HCT116 (cell line): ENCODE data around the gene TF. TPM values are rescaled to one million over a fixed set of nuclear protein-coding genes. Genes with fewer than 3 reads are reported as not detected.

ENCODE experiments used
- ATAC-seq: fragments of 200-7000 bp; cut with Tn5 transposase; 2 replicates; pipeline ENCODE4 v1.9.1; 2020; ENCODE audit warnings: mild to moderate bottlenecking, moderate library complexity
- BruUV-seq: library from RNA; stranded (reverse); fragments of 400-500 nt; replicated peaks from 2 replicates; lab custom pipeline; 2021; lab: Mats Ljungman, UMichigan
- CTCF ChIA-PET: fragments of 300-600 bp; sonication (Branson Sonifier 250); formaldehyde crosslinking; loops from one replicate; lab custom pipeline; 2021; ENCODE audit warnings: antibody characterized with exemption; lab: Charles Lee
- POLR2A ChIA-PET: fragments of 300-600, 350-600 bp; sonication (Branson Sonifier 250); formaldehyde crosslinking; loops from one replicate; lab custom pipeline; 2021; ENCODE audit warnings: antibody characterized with exemption; lab: Charles Lee
- RAD21 ChIA-PET, 2 experiments: fragments of 300-600 bp; sonication (Branson Sonifier 250); formaldehyde crosslinking; loops; one replicate each; lab custom pipeline; 2023; ENCODE audit warnings: low total read pairs in 2 of 2; ENCODE audit not compliant: uncharacterized antibody in 2 of 2, unreplicated experiment in 2 of 2, low non-redundant PET in 1 of 2; lab: Charles Lee
- DNase-seq: peaks from one replicate; pipeline ENCODE4 v3.0.0-alpha.2; 2010; ENCODE audit warnings: low read depth, low spot score
- H2AFZ ChIP-seq: fragments of 200-600 bp; shearing (Covaris generic), sonication (generic); 2 replicates; pipeline ENCODE4 v1.6.1; 2017; ENCODE audit warnings: low read depth, mixed run types, mixed read lengths, antibody characterized with exemption, low read length; ENCODE audit not compliant: poor library complexity, severe bottlenecking
- H3K27ac ChIP-seq: 2 replicates; pipeline ENCODE4 v1.5.1; 2012; ENCODE audit warnings: low read depth, low read length
- H3K27me3 ChIP-seq: fragments of 200-600 bp; sonication (generic); 2 replicates; pipeline ENCODE4 v1.6.1; 2016; ENCODE audit warnings: mixed run types, low read length, mixed read lengths; ENCODE audit not compliant: insufficient read depth
- H3K36me3 ChIP-seq, 2 experiments: fragments of 200-500 bp in 1 of 2; fragments of 200-600 bp in 1 of 2; sonication (Bioruptor generic) in 1 of 2; sonication (generic) in 1 of 2; 2 replicates each; pipeline versions ENCODE4 v1.5.1 to v1.6.1; 2014 to 2016; ENCODE audit warnings: low read length in 2 of 2, inconsistent platforms in 1 of 2, mixed read lengths in 1 of 2, mixed run types in 1 of 2; ENCODE audit not compliant: insufficient read depth in 2 of 2, control insufficient read depth in 1 of 2
- H3K4me1 ChIP-seq, 2 experiments: fragments of 200-600 bp in 1 of 2; sonication (generic) in 1 of 2; 2 replicates each; pipeline versions ENCODE4 v1.5.1 to v1.6.1; 2012 to 2017; ENCODE audit warnings: low read length in 2 of 2, inconsistent platforms in 1 of 2, mild to moderate bottlenecking in 1 of 2, mixed read lengths in 1 of 2, mixed run types in 1 of 2, moderate library complexity in 1 of 2; ENCODE audit not compliant: insufficient read depth in 2 of 2, control insufficient read depth in 1 of 2
- H3K4me2 ChIP-seq: fragments of 200-600 bp; sonication (generic); 2 replicates; pipeline ENCODE4 v1.6.1; 2017; ENCODE audit warnings: mixed run types, low read length, mixed read lengths
- H3K4me3 ChIP-seq, 2 experiments: fragments of 200-600 bp in 1 of 2; sonication (generic) in 1 of 2; replicated peaks in 1 of 2; 2 replicates each; pipeline ENCODE4 v1.5.1; 2011 to 2016; ENCODE audit warnings: low read length in 2 of 2, control low read depth in 1 of 2, low read depth in 1 of 2, mild to moderate bottlenecking in 1 of 2, mixed read lengths in 1 of 2, mixed run types in 1 of 2
- H3K79me2 ChIP-seq: fragments of 200-600 bp; sonication (generic); 2 replicates; pipeline ENCODE4 v1.6.1; 2017; ENCODE audit warnings: mild to moderate bottlenecking, mixed run types, low read length, moderate library complexity, mixed read lengths; ENCODE audit not compliant: insufficient read depth
- H3K9ac ChIP-seq: fragments of 200-600 bp; sonication (generic); 2 replicates; pipeline ENCODE4 v1.6.1; 2016; ENCODE audit warnings: low read length, mixed read lengths
- H3K9me2 ChIP-seq: fragments of 200-600 bp; sonication (generic), shearing (Covaris generic); 2 replicates; pipeline ENCODE4 v1.6.1; 2017; ENCODE audit warnings: mixed run types, mild to moderate bottlenecking, moderate library complexity; ENCODE audit not compliant: insufficient read depth
- H3K9me3 ChIP-seq, 2 experiments: fragments of 200-500 bp in 1 of 2; fragments of 200-600 bp in 1 of 2; sonication (Bioruptor generic) in 1 of 2; sonication (generic) in 1 of 2; 2 replicates each; pipeline ENCODE4 v1.6.1; 2014 to 2017; ENCODE audit warnings: low read length in 2 of 2, mixed read lengths in 2 of 2, inconsistent platforms in 1 of 2, low read depth in 1 of 2, mild to moderate bottlenecking in 1 of 2, mixed run types in 1 of 2, moderate library complexity in 1 of 2; ENCODE audit not compliant: control insufficient read depth in 1 of 2, insufficient read depth in 1 of 2
- H4K20me1 ChIP-seq: fragments of 200-600 bp; sonication (generic), shearing (Covaris generic); 2 replicates; pipeline ENCODE4 v1.6.1; 2017; ENCODE audit warnings: mixed run types, mild to moderate bottlenecking, moderate library complexity; ENCODE audit not compliant: insufficient read depth
- CEBPB ChIP-seq: IDR thresholded peaks from 2 replicates; pipeline ENCODE4 v1.6.1; 2012; ENCODE audit warnings: low read depth
- EGR1 ChIP-seq: IDR thresholded peaks from 2 replicates; pipeline ENCODE4 v1.6.1; 2012; ENCODE audit warnings: low read depth
- ELF1 ChIP-seq: IDR thresholded peaks from 2 replicates; pipeline ENCODE4 v1.6.1; 2012; ENCODE audit warnings: low read depth, borderline replicate concordance
- EZH2phosphoT487 ChIP-seq: fragments of 200-600 bp; IDR thresholded peaks from 2 replicates; pipeline ENCODE4 v1.6.1; 2018; ENCODE audit warnings: antibody characterized with exemption, borderline replicate concordance
- RAD21 ChIP-seq: IDR thresholded peaks from 2 replicates; pipeline ENCODE4 v1.6.1; 2012; ENCODE audit warnings: low read depth, mild to moderate bottlenecking
- SIN3A ChIP-seq: IDR thresholded peaks from 2 replicates; pipeline ENCODE4 v1.6.1; 2012; ENCODE audit warnings: low read depth
- SP1 ChIP-seq: IDR thresholded peaks from 2 replicates; pipeline ENCODE4 v1.6.1; 2012; ENCODE audit warnings: low read depth
- SRF ChIP-seq: IDR thresholded peaks from 2 replicates; pipeline ENCODE4 v1.6.1; 2012; ENCODE audit warnings: low read depth
- TCF7L2 ChIP-seq: IDR thresholded peaks from 2 replicates; pipeline ENCODE4 v1.7.0; 2011; ENCODE audit warnings: borderline replicate concordance, inconsistent platforms; ENCODE audit not compliant: insufficient read depth, insufficient read length; ENCODE audit errors: extremely low read depth
- YY1 ChIP-seq: IDR thresholded peaks from 2 replicates; pipeline ENCODE4 v1.6.1; 2011; ENCODE audit warnings: low read length, low read depth, moderate library complexity, mild to moderate bottlenecking; ENCODE audit not compliant: insufficient replicate concordance; ENCODE audit errors: extremely low read depth
- ZFX ChIP-seq: fragments of 450-650 bp; IDR thresholded peaks from 2 replicates; pipeline ENCODE4 v1.6.1; 2017
- ZNF274 ChIP-seq: fragments of 200-500 bp; sonication (Bioruptor generic); IDR thresholded peaks from 2 replicates; pipeline ENCODE4 v1.6.1; 2014; ENCODE audit warnings: mild to moderate bottlenecking, low read depth, low read length, inconsistent platforms
- intact Hi-C: fragments of 100-400 bp; cut with micrococcal nuclease; formaldehyde crosslinking; loops from 2 replicates; pipeline ENCODE4 v1.10.0; 2022
- total RNA-seq: library from RNA; stranded (reverse); gene quantifications from one replicate; pipeline ENCODE4 v1.2.1, GENCODE V29; 2021; ENCODE audit not compliant: unreplicated experiment
- TF ChIP-seq, protein P1 (sequence below): IDR thresholded peaks from 2 replicates; pipeline ENCODE4 v1.6.1; 2012
- TF ChIP-seq, protein P2 (sequence below), 3 experiments: fragments of 200-600 bp in 1 of 3; sonication (generic) in 1 of 3; IDR thresholded peaks in 2 of 3; conservative IDR thresholded peaks in 1 of 3; 2 replicates each; pipeline ENCODE4 v1.5.1; 2012 to 2017; ENCODE audit warnings: low read depth in 2 of 3, low read length in 2 of 3, antibody characterized with exemption in 1 of 3, borderline replicate concordance in 1 of 3, control low read depth in 1 of 3, mild to moderate bottlenecking in 1 of 3, mixed read lengths in 1 of 3, mixed run types in 1 of 3, moderate library complexity in 1 of 3; ENCODE audit not compliant: insufficient read depth in 1 of 3
- TF ChIP-seq, protein P3 (sequence below): IDR thresholded peaks from 2 replicates; pipeline ENCODE4 v1.6.1; 2012; ENCODE audit warnings: low read depth
- TF ChIP-seq, protein P4 (sequence below): IDR thresholded peaks from 2 replicates; pipeline ENCODE4 v1.6.1; 2012

The TF gene
- total RNA-seq, 1 experiment from 2014 or later: 10.4 TPM

DNA sequence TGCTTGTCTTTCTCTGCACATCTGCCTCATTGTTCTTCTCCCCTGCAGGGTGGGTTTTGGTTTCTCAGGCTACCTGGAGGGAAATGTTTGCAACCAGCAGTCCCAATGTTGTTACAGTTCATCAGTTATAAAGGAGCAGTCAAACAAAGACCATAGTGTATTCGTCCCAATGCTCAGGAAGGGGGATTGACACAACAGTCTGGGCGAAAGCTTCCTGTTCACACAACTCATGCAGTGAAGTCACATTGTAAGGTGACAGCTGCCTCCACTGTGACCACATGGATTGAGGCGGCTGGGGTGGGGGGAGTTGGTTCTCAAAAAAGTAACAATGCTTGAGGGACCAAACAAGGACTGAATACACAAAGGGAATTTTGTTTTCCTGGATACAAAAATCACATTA, 28.8 kb upstream of the TF start:
- intact Hi-C loops: no loop called here
- DNase-seq: no peak
- Histone ChIP-seq H3K79me2 (no peaks in the 10 kb centered on the region), H3K27me3 (peaks cover 32% of the 10 kb centered on the region), H3K27ac (no peak overlapping the region), H3K9me3 (no peaks in the 10 kb centered on the region; a peak in 1 of 4 replicates), H3K9me2 (no peaks in the 10 kb centered on the region), H4K20me1 (no peaks in the 10 kb centered on the region), H2AFZ (no peak overlapping the region), H3K36me3 (no peaks in the 10 kb centered on the region), H3K4me3 (no peak overlapping the region), H3K9ac (no peak overlapping the region), H3K4me2 (no peak overlapping the region), H3K4me1 (no peaks in the 10 kb centered on the region)
- ChIA-PET POLR2A (no interaction called here), CTCF (no interaction called here), RAD21 (no interaction called here)
- TF ChIP-seq ZNF274 (no peak), ZFX (no peak), ELF1 (no peak), SRF (no peak), RAD21 (no peak), SIN3A (no peak), EGR1 (no peak)
- TF ChIP-seq, protein P1, sequence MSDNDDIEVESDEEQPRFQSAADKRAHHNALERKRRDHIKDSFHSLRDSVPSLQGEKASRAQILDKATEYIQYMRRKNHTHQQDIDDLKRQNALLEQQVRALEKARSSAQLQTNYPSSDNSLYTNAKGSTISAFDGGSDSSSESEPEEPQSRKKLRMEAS: no peak
- ATAC-seq: no peak
- BruUV-seq: no TSS peak

DNA sequence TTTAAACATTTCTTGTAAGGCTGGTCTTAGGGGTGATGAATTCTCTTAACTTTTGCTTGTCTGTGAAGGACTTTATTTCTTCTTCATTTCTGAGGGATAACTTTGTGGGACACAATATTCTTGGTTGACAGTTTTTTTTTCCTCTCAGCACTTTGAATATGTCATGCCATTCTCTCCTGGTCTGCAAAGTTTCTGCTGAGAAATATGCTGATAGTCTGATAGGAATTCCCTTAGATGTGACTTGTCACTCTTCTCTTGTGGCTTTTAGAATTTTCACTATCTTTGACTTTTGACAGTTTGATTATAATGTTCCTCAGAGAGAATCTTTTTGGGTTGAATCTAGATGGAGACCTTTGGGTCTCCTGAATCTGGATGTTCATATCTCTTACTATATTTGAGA, 23.3 kb upstream of the TF start:
- H3K4me3 ChIP-seq: no peak overlapping the region
- H3K27me3 ChIP-seq: 0 out of 2 replicates have a peak, but pooled peaks cover 3% of the 10 kb centered on the region
- RAD21 ChIA-PET: no interaction called here
- no peak overlapping the region for H3K9ac ChIP-seq
- no peaks in the 10 kb centered on the region for H3K4me1 ChIP-seq
- BruUV-seq: no TSS peak
- H3K27ac ChIP-seq: no peak overlapping the region
- H3K9me2 ChIP-seq: no peaks in the 10 kb centered on the region
- intact Hi-C loops: no loop called here
- no peak overlapping the region for H2AFZ ChIP-seq
- POLR2A ChIA-PET: no interaction called here
- H3K79me2 ChIP-seq: no peaks in the 10 kb centered on the region
- CTCF ChIA-PET: no interaction called here
- DNase-seq: no peak
- H3K36me3 ChIP-seq: no peaks in the 10 kb centered on the region
- peaks cover 0 to 4% of the 10 kb centered on the region in 2 experiments; a peak in 1 of 4 replicates for H3K9me3 ChIP-seq
- H3K4me2 ChIP-seq: no peak overlapping the region
- no peaks in the 10 kb centered on the region for H4K20me1 ChIP-seq
- no peak for ATAC-seq
- TF ChIP-seq EZH2phosphoT487 (no peak), YY1 (no peak), ELF1 (no peak), SP1 (no peak), SRF (no peak), TCF7L2 (no peak), RAD21 (no peak), SIN3A (no peak), CEBPB (no peak)
- TF ChIP-seq, protein P2, sequence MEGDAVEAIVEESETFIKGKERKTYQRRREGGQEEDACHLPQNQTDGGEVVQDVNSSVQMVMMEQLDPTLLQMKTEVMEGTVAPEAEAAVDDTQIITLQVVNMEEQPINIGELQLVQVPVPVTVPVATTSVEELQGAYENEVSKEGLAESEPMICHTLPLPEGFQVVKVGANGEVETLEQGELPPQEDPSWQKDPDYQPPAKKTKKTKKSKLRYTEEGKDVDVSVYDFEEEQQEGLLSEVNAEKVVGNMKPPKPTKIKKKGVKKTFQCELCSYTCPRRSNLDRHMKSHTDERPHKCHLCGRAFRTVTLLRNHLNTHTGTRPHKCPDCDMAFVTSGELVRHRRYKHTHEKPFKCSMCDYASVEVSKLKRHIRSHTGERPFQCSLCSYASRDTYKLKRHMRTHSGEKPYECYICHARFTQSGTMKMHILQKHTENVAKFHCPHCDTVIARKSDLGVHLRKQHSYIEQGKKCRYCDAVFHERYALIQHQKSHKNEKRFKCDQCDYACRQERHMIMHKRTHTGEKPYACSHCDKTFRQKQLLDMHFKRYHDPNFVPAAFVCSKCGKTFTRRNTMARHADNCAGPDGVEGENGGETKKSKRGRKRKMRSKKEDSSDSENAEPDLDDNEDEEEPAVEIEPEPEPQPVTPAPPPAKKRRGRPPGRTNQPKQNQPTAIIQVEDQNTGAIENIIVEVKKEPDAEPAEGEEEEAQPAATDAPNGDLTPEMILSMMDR (IDR thresholded peaks at IDR 0.05 in 2 of 3, conservative IDR thresholded peaks at IDR 0.05 in 1 of 3; ENCODE audit: borderline replicate concordance in 1 of 3, insufficient read depth in 1 of 3, low read depth in 2 of 3, low read length in 2 of 3): no peak
- TF ChIP-seq, protein P3, sequence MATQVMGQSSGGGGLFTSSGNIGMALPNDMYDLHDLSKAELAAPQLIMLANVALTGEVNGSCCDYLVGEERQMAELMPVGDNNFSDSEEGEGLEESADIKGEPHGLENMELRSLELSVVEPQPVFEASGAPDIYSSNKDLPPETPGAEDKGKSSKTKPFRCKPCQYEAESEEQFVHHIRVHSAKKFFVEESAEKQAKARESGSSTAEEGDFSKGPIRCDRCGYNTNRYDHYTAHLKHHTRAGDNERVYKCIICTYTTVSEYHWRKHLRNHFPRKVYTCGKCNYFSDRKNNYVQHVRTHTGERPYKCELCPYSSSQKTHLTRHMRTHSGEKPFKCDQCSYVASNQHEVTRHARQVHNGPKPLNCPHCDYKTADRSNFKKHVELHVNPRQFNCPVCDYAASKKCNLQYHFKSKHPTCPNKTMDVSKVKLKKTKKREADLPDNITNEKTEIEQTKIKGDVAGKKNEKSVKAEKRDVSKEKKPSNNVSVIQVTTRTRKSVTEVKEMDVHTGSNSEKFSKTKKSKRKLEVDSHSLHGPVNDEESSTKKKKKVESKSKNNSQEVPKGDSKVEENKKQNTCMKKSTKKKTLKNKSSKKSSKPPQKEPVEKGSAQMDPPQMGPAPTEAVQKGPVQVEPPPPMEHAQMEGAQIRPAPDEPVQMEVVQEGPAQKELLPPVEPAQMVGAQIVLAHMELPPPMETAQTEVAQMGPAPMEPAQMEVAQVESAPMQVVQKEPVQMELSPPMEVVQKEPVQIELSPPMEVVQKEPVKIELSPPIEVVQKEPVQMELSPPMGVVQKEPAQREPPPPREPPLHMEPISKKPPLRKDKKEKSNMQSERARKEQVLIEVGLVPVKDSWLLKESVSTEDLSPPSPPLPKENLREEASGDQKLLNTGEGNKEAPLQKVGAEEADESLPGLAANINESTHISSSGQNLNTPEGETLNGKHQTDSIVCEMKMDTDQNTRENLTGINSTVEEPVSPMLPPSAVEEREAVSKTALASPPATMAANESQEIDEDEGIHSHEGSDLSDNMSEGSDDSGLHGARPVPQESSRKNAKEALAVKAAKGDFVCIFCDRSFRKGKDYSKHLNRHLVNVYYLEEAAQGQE: no peak
- TF ChIP-seq, protein P4, sequence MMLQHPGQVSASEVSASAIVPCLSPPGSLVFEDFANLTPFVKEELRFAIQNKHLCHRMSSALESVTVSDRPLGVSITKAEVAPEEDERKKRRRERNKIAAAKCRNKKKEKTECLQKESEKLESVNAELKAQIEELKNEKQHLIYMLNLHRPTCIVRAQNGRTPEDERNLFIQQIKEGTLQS: no peak
